ENCODE results near the gene GAL3ST1. TPM values are rescaled to one million over a fixed set of nuclear protein-coding genes. Genes with fewer than 3 reads are reported as not detected.
A peak's percentile ranks its signal among the peaks of the same experiment; 100 is the strongest.

Gene GAL3ST1
- polyA plus RNA-seq, 1 donor (not counting 4 experiments of a cell fraction or from before 2014, with no cell fraction given): not detected

- Histone ChIP-seq H3K9ac (ENCODE audit: control insufficient read depth, extremely low read depth, insufficient read depth, low read length) (no peak overlapping the region), H3K9me1 (ENCODE audit: control insufficient read depth, extremely low read depth, insufficient read depth, low read length) (no peaks in the 10 kb centered on the region), H3K79me2 (ENCODE audit: control insufficient read depth, insufficient read depth, low read length) (no peaks in the 10 kb centered on the region), H3K4me1 (ENCODE audit: control insufficient read depth, extremely low read depth, insufficient read depth, low read length) (peaks cover 28% of the 10 kb centered on the region), H3K4me2 (ENCODE audit: control insufficient read depth, extremely low read depth, insufficient read depth, low read depth, low read length) (peak overlapping the region; percentile 54), H2AFZ (ENCODE audit: control insufficient read depth, low read length) (peak overlapping the region; percentile 56), H4K20me1 (ENCODE audit: control insufficient read depth, extremely low read depth, insufficient read depth, low read length) (no peaks in the 10 kb centered on the region), H3K27ac (ENCODE audit: control insufficient read depth, insufficient read depth, low read length) (no peak overlapping the region), H3K9me3 (ENCODE audit: control insufficient read depth, low read depth, low read length) (no peaks in the 10 kb centered on the region), H3K27me3 (ENCODE audit: control insufficient read depth, extremely low read depth, insufficient read depth, low read length) (no peaks in the 10 kb centered on the region), H3K36me3 (ENCODE audit: control insufficient read depth in 2 of 2, extremely low read depth in 1 of 2, insufficient read depth in 2 of 2, low read length in 2 of 2) (no peaks in the 10 kb centered on the region), H3K4me3 (ENCODE audit: control insufficient read depth in 2 of 3, extremely low read depth in 1 of 3, insufficient read depth in 2 of 3, low read depth in 1 of 3, low read length in 3 of 3) (no peak overlapping the region)
- peak; percentile 60 to 82 (median 77) for TF ChIP-seq CTCF (optimal IDR thresholded peaks at IDR 0.05 in 1 of 3, IDR thresholded peaks at IDR 0.05 in 1 of 3, conservative IDR thresholded peaks at IDR 0.05 in 1 of 3; ENCODE audit: extremely low read depth in 1 of 3, insufficient read depth in 2 of 3, low read length in 3 of 3)
- TF ChIP-seq EZH2 (IDR thresholded peaks at IDR 0.05; ENCODE audit: low read length): no peak
- FAIRE-seq (no peak), DNase-seq (ENCODE audit: low read depth, low spot score) (no peak)
- dilution Hi-C loops (cut with MboI; ENCODE audit: extremely low pct_ligation_motif_present, low sequenced_read_pairs): no loop called here
Observed at GRCh38 chr22:30605449-30606110, 31.1 kb upstream of the GAL3ST1 start.

GRCh38 chr22:30604723-30605122, 30.3 kb upstream of the GAL3ST1 start:
- no peak overlapping the region for H3K27ac ChIP-seq (ENCODE audit: control insufficient read depth, insufficient read depth, low read length)
- no peak for DNase-seq (ENCODE audit: low read depth, low spot score)
- no peaks in the 10 kb centered on the region for H3K9me1 ChIP-seq (ENCODE audit: control insufficient read depth, extremely low read depth, insufficient read depth, low read length)
- H4K20me1 ChIP-seq (ENCODE audit: control insufficient read depth, extremely low read depth, insufficient read depth, low read length): no peaks in the 10 kb centered on the region
- no peaks in the 10 kb centered on the region for H3K9me3 ChIP-seq (ENCODE audit: control insufficient read depth, low read depth, low read length)
- H2AFZ ChIP-seq (ENCODE audit: control insufficient read depth, low read length): no peak overlapping the region
- no peak overlapping the region for H3K9ac ChIP-seq (ENCODE audit: control insufficient read depth, extremely low read depth, insufficient read depth, low read length)
- TF ChIP-seq EZH2 (IDR thresholded peaks at IDR 0.05; ENCODE audit: low read length) (no peak), CTCF (optimal IDR thresholded peaks at IDR 0.05 in 1 of 3, IDR thresholded peaks at IDR 0.05 in 1 of 3, conservative IDR thresholded peaks at IDR 0.05 in 1 of 3; ENCODE audit: extremely low read depth in 1 of 3, insufficient read depth in 2 of 3, low read length in 3 of 3) (no peak)
- H3K4me1 ChIP-seq (ENCODE audit: control insufficient read depth, extremely low read depth, insufficient read depth, low read length): peaks cover 26% of the 10 kb centered on the region
- H3K27me3 ChIP-seq (ENCODE audit: control insufficient read depth, extremely low read depth, insufficient read depth, low read length): no peaks in the 10 kb centered on the region
- no peak for FAIRE-seq
- H3K36me3 ChIP-seq (ENCODE audit: control insufficient read depth in 2 of 2, extremely low read depth in 1 of 2, insufficient read depth in 2 of 2, low read length in 2 of 2): no peaks in the 10 kb centered on the region
- H3K4me3 ChIP-seq (ENCODE audit: control insufficient read depth in 2 of 3, extremely low read depth in 1 of 3, insufficient read depth in 2 of 3, low read depth in 1 of 3, low read length in 3 of 3): no peak overlapping the region
- no peak overlapping the region for H3K4me2 ChIP-seq (ENCODE audit: control insufficient read depth, extremely low read depth, insufficient read depth, low read depth, low read length)
- H3K79me2 ChIP-seq (ENCODE audit: control insufficient read depth, insufficient read depth, low read length): no peaks in the 10 kb centered on the region
- dilution Hi-C loops (cut with MboI; ENCODE audit: extremely low pct_ligation_motif_present, low sequenced_read_pairs): no loop called here

All from keratinocyte (primary cell).